Omental fat pad (tissue), 4 donors: ENCODE measurements around the gene SPART. TPM values are rescaled to one million over a fixed set of nuclear protein-coding genes. Genes with fewer than 3 reads are reported as not detected.

Source experiments
- ATAC-seq: fragments of 150-250 bp; one replicate; pipeline ENCODE4 v1.9.1; 2016; ENCODE audit warnings: mild to moderate bottlenecking, moderate library complexity; ENCODE audit not compliant: low FRiP score
- DNase-seq: peaks from one replicate; pipeline ENCODE4 v3.0.0-alpha.2; 2019; ENCODE audit warnings: low spot score
- small RNA-seq: library from RNA; depleted of rRNA; stranded (forward); fragments of <200 nt; gene quantifications from one replicate; pipeline ENCODE3, GENCODE V24; 2016
- total RNA-seq, 4 donors: library from RNA; depleted of rRNA; stranded (reverse); fragments of >200 nt; gene quantifications; one replicate each; pipeline ENCODE4 v1.1.0, GENCODE V29; 2016
- TF ChIP-seq, protein P1 (sequence below), 3 donors: fragments of 450-650 bp; IDR thresholded peaks; one replicate each; pipeline ENCODE4 v1.5.1; 2016 to 2017; ENCODE audit warnings: antibody characterized with exemption in 3 of 3, mild to moderate bottlenecking in 3 of 3, moderate library complexity in 2 of 3

The SPART gene
- total RNA-seq, 4 donors from 2014 or later, result 70.7 to 98.0 (median 73.6) TPM

GRCh38 chr13:36273431-36273830, 72.8 kb downstream of the SPART start:
- DNase-seq (no peak), ATAC-seq (no peak)
- TF ChIP-seq, protein P1, sequence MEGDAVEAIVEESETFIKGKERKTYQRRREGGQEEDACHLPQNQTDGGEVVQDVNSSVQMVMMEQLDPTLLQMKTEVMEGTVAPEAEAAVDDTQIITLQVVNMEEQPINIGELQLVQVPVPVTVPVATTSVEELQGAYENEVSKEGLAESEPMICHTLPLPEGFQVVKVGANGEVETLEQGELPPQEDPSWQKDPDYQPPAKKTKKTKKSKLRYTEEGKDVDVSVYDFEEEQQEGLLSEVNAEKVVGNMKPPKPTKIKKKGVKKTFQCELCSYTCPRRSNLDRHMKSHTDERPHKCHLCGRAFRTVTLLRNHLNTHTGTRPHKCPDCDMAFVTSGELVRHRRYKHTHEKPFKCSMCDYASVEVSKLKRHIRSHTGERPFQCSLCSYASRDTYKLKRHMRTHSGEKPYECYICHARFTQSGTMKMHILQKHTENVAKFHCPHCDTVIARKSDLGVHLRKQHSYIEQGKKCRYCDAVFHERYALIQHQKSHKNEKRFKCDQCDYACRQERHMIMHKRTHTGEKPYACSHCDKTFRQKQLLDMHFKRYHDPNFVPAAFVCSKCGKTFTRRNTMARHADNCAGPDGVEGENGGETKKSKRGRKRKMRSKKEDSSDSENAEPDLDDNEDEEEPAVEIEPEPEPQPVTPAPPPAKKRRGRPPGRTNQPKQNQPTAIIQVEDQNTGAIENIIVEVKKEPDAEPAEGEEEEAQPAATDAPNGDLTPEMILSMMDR (IDR thresholded peaks at IDR 0.05), result no peak

- no peak for DNase-seq
- TF ChIP-seq, protein P1 (IDR thresholded peaks at IDR 0.05), result no peak
- no peak for ATAC-seq
Observed at GRCh38 chr13:36261976-36262375, 84.2 kb downstream of the SPART start.

GRCh38 chr13:36261011-36261410, 85.2 kb downstream of the SPART start:
- TF ChIP-seq, protein P1 (IDR thresholded peaks at IDR 0.05), result no peak
- DNase-seq (no peak), ATAC-seq (no peak)

DNA sequence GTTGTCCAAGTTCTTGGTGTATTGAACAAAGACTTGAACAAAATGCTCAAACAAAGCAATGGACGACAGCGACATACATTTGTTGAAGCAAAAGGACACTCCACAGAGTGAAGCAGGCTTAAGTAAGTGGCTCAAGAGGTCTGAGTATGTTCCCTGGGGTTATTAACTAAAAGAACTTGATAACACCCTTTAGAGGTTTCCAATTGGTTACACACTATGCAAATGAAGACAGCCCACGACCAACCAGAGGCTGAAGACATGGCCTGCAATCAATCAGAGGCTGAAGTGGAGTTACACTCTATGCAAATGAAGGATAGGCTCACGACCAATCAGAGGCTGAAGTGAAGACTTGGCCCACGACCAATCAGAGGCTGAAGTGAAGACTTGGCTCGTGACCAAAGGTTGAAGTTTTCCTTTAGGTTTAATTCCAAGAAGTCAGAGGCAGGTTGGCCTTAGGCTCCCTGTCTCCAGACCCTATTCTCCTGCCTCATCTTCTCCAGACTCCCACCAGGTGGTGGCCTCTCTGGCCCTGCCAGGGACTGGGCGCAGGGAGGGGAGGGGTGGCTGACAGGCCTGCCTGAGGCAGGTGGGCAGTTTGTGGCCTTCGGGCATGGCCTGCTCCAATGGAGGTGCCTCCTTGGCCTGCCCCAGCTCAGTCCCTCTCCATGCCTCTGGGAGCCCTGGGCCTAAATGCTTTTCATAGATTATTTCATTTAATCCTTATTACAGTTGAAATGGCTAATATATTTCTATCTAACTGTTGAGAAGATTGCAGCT, 86.6 kb downstream of the SPART start:
- DNase-seq (no peak), ATAC-seq (no peak)
- TF ChIP-seq, protein P1 (IDR thresholded peaks at IDR 0.05), result no peak

DNA sequence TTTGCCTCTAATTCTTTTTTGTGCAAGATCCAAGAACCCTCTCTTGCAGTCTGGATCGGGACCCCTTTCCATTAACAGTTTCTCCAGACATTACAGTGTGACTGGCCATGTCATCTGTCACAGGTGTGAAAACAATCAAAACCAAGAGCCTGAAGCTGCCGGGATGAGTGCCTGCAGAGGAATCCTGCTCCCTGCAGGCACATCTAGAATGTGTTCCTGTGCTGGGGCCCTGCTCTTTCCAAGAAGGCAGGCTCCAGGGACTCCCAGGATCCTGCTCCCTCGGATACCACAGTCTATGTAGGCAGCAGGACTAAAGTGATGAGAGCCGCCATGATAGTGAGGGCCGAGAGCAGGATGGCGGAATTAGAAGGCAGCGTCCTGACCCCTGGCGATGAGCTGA, 87.4 kb downstream of the SPART start:
- no peak for ATAC-seq
- TF ChIP-seq, protein P1 (IDR thresholded peaks at IDR 0.05), result no peak
- DNase-seq, result no peak

Small RNA genes within 50 kb of the gene (small RNA-seq; reads per million reads assigned to genes)
- gene RNU6-71P, result not detected

Other genes starting within 250 kb of the SPART start
- gene DCLK1, start 215.0 kb downstream of the SPART start, total RNA-seq, result 100 to 1,000 TPM in 1 of 4 donors, 10 to 100 TPM in 3; 13.9 to 206 (median 30.5) TPM
- not detected for gene SOHLH2, start 131.8 kb downstream of the SPART start, total RNA-seq
- under 1 TPM in 3 of 4 donors, not detected in 1; 0.13 to 0.56 (median 0.36) TPM for gene CCDC169, start 48.6 kb downstream of the SPART start, total RNA-seq
- gene CCNA1, start 86.1 kb upstream of the SPART start, total RNA-seq, result 1 to 10 TPM in 2 of 4 donors, under 1 TPM in 1, not detected in 1; 0.38 to 2.0 (median 1.5) TPM